Adipose tissue (tissue), 3 donors: Measurements from ENCODE around the gene SPTB. TPM values are rescaled to one million over a fixed set of nuclear protein-coding genes. Genes with fewer than 3 reads are reported as not detected.

Experiments
- H3K27ac ChIP-seq: one replicate; pipeline ENCODE4 v1.5.1; 2013; ENCODE audit warnings: low read depth, low read length
- WGBS, 3 donors: extraction: QIAGEN DNeasy Blood & Tissue Kit; methylation state at CpG; one replicate each; pipeline ENCODE4 v1.1.7; 2013; 5-methylcytosine and 5-hydroxymethylcytosine counted together
- polyA plus RNA-seq, 3 donors: library from polyadenylated mRNA; stranded (reverse); fragments of 200-250 nt; gene quantifications; one replicate each; pipeline ENCODE4 v1.2.3, GENCODE V29; 2013
- donor health status: healthy with polysubstance abuse.
- donor health status: Bipolar disorder and iron deficiency.
- donor health status: healthy.

Gene SPTB
- polyA plus RNA-seq, 3 donors = 1.1 to 3.0 (median 2.5) TPM

DNA sequence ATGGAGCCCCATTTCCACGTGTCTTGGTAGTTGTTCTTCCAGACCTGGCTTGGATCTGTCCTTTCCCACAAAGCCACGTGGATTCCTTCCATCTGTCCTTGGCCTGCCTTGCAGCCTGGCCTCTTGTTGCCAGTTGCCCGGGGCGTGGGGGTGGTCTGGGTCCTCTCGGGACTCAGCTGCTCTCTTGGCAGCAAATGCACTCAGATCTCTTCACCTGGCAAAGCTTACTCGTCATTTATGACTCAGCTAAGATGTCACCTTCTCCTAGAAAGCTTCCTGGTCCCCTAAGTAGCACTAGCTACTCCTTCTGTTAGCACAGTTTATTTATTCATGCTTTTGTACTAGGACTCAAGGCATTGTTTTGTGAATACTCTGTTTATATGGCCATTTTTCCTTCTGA lies 161.8 kb downstream of the SPTB start:
- H3K27ac ChIP-seq = no peak overlapping the region
- 17 to 55% (median 45%) methylated on average over 6 of the region's 6 CpGs for WGBS, 3 donors

DNA sequence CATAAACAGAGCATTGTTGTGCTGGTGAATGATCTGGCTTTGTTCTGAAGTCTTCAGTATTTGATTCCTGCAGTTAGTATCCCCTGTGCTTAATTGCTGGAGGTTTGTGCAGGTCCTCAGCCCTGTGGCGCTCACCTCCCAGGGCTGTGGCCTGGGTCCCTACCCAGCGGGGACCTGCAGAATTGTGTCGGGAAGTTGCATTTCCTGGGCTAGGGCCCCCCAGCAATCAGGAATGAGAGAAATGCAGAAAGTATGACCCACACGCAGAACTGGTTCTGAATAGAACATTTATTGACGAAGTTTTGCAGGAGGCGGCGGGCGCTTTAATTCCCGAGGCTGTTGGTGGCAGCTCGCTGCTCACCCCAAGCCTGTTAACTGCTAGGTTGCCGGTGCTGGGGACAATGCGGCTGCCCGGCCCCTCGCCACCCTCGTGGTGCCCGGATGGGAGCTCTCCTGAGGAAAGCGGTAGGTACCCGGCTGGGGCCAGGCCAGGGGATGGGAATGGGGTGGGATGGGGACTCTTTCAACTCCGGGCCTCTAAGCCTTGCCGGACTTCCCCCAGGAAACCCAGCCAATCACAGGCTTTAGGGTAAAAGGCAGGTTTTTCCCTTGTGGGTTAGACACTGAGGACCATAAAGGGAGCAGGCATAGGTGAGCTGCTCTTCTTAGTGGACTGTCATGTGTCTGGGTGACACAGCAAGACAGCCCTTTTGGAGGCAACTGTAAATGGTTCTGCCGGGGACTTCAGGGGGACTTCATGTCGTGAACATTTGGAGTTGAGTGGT lies 163.9 kb downstream of the SPTB start:
- H3K27ac ChIP-seq = no peak overlapping the region
- 19 to 55% (median 49%) methylated on average over 22 of the region's 22 CpGs for WGBS, 3 donors

- no peak overlapping the region for H3K27ac ChIP-seq
Measured at GRCh38 chr14:64715146-64715627, 164.5 kb downstream of the SPTB start.

GRCh38 chr14:64714432-64715025 lies 165.2 kb downstream of the SPTB start:
- WGBS, 3 donors = 75 to 92% (median 91%) methylated on average over 5 of the region's 5 CpGs
- no peak overlapping the region for H3K27ac ChIP-seq

More at GRCh38 chr14:64715146-64715627, 164.5 kb downstream of the SPTB start:
- 30 to 60% (median 40%) methylated on average over 4 of the region's 4 CpGs for WGBS, 3 donors

DNA sequence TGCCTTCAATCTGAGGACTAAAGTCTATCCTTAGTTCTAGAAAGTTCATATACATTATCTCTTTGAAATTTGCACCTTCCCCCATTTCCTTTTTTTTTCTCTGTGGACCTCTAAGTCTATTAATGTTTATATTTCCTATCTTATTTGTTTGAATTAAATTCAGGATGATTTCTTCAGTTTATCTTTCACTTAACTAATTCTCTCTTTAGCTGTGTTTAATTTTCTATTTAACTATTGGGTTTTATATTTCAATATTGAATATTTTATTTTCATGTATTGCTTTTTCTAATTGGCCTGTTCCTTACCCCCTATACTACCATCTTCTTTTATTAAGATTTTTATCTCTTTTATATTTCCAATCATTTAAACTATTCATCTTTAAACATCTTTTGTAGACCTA lies 166.0 kb downstream of the SPTB start:
- H3K27ac ChIP-seq = no peak overlapping the region

GRCh38 chr14:64711039-64711438 lies 168.7 kb downstream of the SPTB start:
- WGBS, 3 donors = 39 to 74% (median 42%) methylated on average over 5 of the region's 5 CpGs
- H3K27ac ChIP-seq = no peak overlapping the region

GRCh38 chr14:64709126-64709525 lies 170.6 kb downstream of the SPTB start:
- WGBS, 3 donors = 57 to 78% (median 73%) methylated on average over 5 of the region's 5 CpGs
- no peak overlapping the region for H3K27ac ChIP-seq

DNA sequence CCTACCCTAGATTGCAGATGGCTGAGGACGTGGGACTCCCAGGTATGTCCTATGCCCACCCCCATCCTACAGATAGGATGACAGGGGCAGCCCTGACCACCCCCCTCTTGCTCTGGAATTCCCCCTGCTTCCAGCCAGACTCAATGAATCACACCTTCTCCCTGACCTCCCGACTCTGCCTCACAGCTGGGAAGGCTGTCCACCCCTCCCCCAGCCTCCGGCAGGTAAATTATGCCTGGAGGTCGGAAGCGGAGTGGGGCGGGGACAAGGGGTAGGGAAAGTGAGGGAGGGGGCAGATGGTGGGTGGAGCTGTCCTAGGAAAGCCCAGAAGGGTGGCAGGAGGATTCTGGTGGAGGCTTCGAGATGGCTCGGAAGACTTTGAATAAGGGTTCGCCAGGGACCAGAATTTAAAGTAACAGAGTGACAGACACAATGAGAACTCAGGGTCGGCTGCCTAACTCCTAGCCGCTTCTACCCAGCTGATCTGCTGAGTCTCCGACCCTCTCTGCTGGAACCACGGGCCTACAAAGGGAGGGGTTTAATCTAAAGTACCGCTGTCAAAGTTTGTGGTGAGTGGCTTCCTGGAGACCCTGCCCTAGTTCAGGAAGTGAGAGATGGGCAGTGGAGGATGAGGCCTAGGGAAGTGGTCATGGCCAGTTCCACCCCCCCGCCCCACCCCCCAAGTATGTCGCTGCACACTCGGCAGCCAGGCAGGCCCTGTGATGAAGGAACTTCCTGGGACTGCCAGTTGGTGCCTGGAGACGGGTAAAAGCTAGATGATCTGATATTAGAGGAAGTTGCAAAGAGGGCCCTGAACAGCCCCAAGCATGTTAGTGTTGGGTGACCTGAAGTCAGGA lies 171.3 kb downstream of the SPTB start:
- peak overlapping the region; percentile 12 for H3K27ac ChIP-seq
- 20 to 39% (median 32%) methylated on average over 18 of the region's 18 CpGs for WGBS, 3 donors

- H3K27ac ChIP-seq = no peak overlapping the region
- 50 to 63% (median 63%) methylated on average over 7 of the region's 7 CpGs for WGBS, 3 donors
Measured at GRCh38 chr14:64707661-64708060, 172.0 kb downstream of the SPTB start.

DNA sequence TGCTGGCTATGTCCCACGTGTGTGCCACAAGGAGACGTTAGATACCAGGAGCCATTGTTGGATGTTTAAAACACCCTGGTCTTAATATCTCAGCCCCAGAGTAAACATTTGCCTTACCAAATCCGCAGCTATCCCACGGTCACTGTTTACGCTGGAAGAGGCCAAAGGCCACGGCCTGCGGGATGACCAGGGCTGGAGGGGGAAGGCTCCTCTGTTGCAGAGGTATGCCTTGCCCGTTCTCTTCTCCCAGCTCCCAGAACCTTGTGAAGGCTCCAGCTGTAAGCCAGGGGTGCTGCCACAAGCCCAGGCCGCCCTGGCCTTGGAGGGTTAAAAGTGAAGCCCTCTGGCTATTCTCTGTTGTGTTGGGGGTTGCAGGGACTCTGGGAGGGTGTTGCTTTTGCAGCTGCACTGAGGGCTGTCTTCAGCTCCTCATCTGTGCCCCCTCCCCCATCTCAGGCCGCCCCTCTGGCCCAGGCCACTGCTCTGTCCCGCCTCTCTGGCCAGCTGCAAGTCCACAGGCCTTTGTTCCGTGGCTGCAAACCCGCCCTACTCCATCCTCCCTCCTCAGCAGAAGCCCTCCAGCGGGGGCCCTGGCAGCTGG lies 173.0 kb downstream of the SPTB start:
- H3K27ac ChIP-seq = no peak overlapping the region
- 18 to 55% (median 53%) methylated on average over 14 of the region's 14 CpGs for WGBS, 3 donors

DNA sequence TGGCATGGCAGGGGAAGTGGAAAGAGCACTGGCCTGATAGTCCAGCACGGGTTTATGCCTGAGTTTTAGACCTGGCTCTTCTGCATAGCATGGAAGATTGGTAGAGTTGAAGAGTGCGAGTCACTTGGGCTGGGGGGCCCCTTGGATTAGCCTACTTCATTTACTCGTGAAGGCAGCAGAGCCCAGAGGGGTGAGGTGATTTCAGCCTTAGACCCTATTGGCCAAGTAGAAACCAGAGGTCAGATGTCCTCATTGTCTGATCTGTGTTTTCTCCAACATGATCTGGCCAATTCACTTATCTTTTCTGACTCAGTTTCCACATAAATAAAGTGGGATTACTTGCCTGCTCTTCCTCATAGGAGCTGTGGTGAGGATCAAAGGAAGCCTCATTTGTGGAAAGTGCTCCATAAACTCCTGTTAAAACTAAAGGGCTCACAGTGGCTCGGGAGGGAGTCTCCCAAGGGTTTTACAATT lies 173.6 kb downstream of the SPTB start:
- WGBS, 3 donors = 18 to 51% (median 46%) methylated on average over 4 of the region's 4 CpGs
- no peak overlapping the region for H3K27ac ChIP-seq

DNA sequence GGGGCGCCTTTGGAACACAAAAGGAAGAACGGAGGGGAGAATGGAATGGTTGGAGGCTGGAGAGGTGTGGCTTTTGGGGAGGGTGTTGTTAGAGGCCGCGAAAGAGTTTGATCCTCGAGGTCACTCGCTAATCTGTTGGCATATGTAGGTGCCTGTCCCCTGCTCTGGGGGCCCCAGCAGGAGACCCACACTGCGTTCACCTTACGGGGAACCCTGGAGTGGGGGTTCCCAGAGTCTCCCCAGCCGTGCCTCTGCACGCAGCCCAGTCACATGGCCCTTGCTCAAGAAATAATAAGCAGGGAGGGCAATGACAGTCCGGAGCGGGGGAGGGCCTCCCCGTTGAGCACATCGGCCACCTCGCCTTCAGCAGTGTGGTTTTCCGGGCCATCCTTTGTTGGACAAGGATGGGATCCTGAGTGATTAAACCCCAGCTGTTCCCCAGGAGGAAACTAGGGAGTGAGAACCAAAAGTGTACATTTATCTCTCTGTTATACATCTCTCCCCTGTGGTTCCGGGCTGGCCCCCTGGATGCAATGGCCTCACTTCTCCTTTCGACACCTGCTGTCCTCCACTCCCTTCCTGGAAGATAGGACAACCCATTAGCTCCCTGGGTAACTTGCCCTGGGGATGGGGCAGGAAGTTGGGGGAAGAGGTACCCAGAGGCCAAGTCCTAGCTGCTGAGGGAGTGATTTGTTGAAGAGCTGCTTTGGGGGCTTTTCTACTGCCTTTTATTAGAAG lies 174.2 kb downstream of the SPTB start:
- no peak overlapping the region for H3K27ac ChIP-seq
- whole genome bisulfite sequencing, 3 donors = 13 to 22% (median 18%) methylated on average over 18 of the region's 18 CpGs

DNA sequence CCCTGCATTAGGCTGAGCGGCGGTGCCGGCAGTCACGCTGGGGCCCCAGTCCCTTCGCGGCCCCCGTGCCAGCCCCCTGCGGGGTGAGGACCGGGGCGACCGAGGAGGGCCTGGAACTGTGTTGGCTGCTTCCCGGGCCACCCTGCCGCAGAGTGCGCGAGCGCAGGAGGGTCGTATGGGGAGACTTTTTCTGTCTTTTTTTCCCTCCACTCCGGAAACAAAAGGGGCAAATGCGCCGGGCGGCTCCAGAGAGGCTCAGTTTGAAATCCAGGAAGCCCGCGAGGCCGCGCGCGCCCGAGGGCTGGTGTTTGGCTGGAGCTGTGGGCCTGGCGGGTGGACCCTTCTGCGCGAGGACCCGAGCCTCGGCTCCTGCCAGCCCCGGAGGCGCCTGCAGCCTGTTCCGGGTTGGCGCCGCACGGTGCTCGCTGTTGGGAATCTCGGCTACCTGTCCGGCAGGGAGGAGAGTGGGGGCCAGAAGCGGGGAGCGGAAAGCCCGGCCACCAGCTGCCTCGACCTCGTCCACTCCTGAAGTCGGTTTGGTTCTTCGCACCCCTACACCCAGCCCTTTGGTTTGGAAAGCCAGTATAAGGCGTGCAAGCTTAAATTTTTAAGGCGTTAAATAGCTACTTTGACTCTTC lies 174.8 kb downstream of the SPTB start:
- 0 to 2% (median 1%) methylated on average over 51 of the region's 51 CpGs for WGBS, 3 donors
- H3K27ac ChIP-seq = peak overlapping the region; percentile 51

DNA sequence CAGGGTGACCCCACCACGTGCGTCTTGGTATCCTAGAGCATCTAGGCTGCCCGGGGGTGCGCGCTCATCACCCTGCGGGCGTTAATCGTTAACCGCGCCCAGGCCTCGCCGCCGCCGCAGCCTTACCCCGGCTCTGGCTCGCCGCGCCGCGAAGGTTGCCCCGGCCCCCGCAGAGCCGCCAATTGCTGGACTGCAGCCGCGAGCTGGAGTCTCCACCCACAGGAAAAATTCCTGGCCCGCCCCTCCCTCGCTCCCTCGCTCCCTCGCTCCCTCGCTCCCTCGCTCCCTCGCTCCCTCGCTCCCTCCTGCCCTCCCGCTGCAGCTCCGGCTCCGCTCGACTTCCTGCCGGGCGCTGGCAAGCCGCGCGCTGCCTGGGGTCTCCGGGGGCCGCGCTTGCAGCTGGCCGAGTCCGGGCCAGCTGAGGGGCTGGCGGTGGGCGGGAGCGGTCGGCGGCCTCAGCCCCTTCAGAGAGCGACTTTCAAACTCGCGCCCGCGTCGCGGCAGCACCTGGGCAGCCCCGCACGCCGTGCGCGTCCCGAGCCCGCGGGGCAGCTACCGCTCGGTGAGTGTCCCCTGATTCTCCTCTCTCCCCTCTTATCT lies 175.5 kb downstream of the SPTB start, which contains the start of gene PLEKHG3:
Gene PLEKHG3, plus strand, starts transcription at position 282 of the 600 bp plus-strand sequence. CDS start 23,208 bp downstream, outside the sequence.
- 0 to 1% (median 0%) methylated on average over 44 to 69 of the region's 69 CpGs for WGBS, 3 donors
- peak within 1 kb of the TSS; percentile 51 for H3K27ac ChIP-seq

DNA sequence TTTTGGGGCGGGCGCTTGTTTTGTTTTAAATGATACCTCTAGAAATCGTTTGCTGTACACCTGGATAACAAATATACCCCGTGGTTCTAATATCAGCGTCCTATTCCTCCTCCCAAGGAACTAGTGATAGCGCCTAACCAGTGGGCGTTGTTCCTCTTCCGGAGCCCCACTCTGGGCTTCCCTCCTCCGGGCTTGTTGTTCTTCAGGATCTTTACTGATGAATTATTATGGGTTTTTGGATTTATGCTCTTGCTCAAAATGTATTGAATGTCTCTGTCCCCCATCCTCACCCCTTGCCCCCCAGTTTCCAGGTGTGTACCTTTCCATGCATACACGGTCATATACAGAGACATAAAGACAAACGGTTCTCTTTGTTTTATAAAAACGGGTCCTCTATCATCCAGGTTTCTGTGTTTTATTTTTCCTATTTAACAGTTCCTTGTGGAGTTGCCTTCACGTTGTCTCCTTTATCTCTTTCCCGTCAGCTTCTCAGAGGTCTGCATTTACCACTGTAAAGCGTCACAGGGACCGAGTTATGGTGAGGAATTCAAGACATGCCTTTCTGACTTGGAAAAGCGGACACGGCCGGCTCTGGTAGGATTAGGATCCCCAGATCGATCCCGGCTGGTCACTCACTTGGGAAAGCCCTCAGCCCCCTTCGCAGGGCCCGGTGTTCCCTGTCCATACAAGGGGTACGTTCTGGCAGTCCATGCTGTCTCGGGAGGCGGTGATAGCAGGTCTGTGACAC lies 176.1 kb downstream of the SPTB start:
- WGBS, 3 donors = 12 to 21% (median 19%) methylated on average over 26 of the region's 26 CpGs
- no peak overlapping the region for H3K27ac ChIP-seq
